B cell (primary cell): ENCODE results near the gene NCCRP1. TPM values are rescaled to one million over a fixed set of nuclear protein-coding genes. Genes with fewer than 3 reads are reported as not detected.

Experiments
- ATAC-seq: fragments of 200-7000 bp; cut with Tn5 transposase; one replicate; pipeline ENCODE4 v1.10.0; 2021; ENCODE audit warnings: low read depth, mild to moderate bottlenecking, moderate number of reproducible peaks, moderate library complexity
- CTCF ChIA-PET: fragments of 350-600 bp; sonication (Branson Sonifier 250); formaldehyde crosslinking; loops from one replicate; lab custom pipeline; 2021; ENCODE audit warnings: antibody characterized with exemption, inconsistent platforms; lab: Charles Lee
- POLR2A ChIA-PET: fragments of 350-600 bp; sonication (Branson Sonifier 250); formaldehyde crosslinking; loops from one replicate; lab custom pipeline; 2021; ENCODE audit warnings: antibody characterized with exemption; lab: Charles Lee
- DNase-seq: peaks from one replicate; pipeline ENCODE4 v3.0.0; 2013
- H2AFZ ChIP-seq: 2 replicates; pipeline ENCODE4 v1.6.1; 2012; ENCODE audit warnings: mild to moderate bottlenecking, low read depth, low read length; ENCODE audit not compliant: insufficient read depth, poor library complexity, severe bottlenecking
- H3K27ac ChIP-seq, 2 donors: 1 replicate in 1 of 2; 2 replicates in 1 of 2; pipeline ENCODE4 v1.5.1; 2012 to 2013; ENCODE audit warnings: low read length in 2 of 2, mild to moderate bottlenecking in 2 of 2, moderate library complexity in 1 of 2
- H3K27me3 ChIP-seq, 4 experiments: fragments of 200-600 bp in 1 of 4; sonication (generic) in 1 of 4; replicated peaks in 1 of 4; 1 replicate in 2 of 4; 2 replicates in 2 of 4; pipeline versions ENCODE4 v1.6.1 to v1.7.0; 2013 to 2016; ENCODE audit warnings: low read length in 3 of 4, mild to moderate bottlenecking in 2 of 4, mixed read lengths in 1 of 4, moderate library complexity in 1 of 4; ENCODE audit not compliant: insufficient read depth in 4 of 4, control insufficient read depth in 3 of 4; ENCODE audit errors: control extremely low read depth in 1 of 4
- H3K36me3 ChIP-seq, 2 experiments: replicated peaks in 1 of 2; 1 replicate in 1 of 2; 2 replicates in 1 of 2; pipeline versions ENCODE4 v1.6.1 to v1.7.1; 2013; ENCODE audit warnings: low read length in 1 of 2; ENCODE audit not compliant: insufficient read depth in 2 of 2, control insufficient read depth in 1 of 2; ENCODE audit errors: control extremely low read depth in 1 of 2, extremely low read depth in 1 of 2
- H3K4me1 ChIP-seq, 2 donors: fragments of 200-600 bp in 1 of 2; sonication (generic) in 1 of 2; 1 replicate in 1 of 2; 2 replicates in 1 of 2; pipeline versions ENCODE4 v1.5.1 to v1.6.1; 2013 to 2017; ENCODE audit warnings: low read length in 2 of 2; ENCODE audit not compliant: control insufficient read depth in 2 of 2, insufficient read depth in 2 of 2
- H3K4me2 ChIP-seq: replicated peaks from 2 replicates; pipeline ENCODE3; 2012; ENCODE audit warnings: mild to moderate bottlenecking, low read depth, low read length; ENCODE audit not compliant: poor library complexity, severe bottlenecking
- H3K4me3 ChIP-seq, 5 experiments: fragments of 200-600 bp in 1 of 5; sonication (generic) in 1 of 5; 1 replicate in 3 of 5; 2 replicates in 2 of 5; pipeline versions ENCODE4 v1.5.1 to v1.7.0; 2011 to 2016; ENCODE audit warnings: low read length in 4 of 5, mild to moderate bottlenecking in 4 of 5, low read depth in 2 of 5, control low read depth in 1 of 5, moderate library complexity in 1 of 5; ENCODE audit not compliant: insufficient read depth in 1 of 5; ENCODE audit errors: control extremely low read depth in 1 of 5, extremely low read depth in 1 of 5
- H3K79me2 ChIP-seq: fragments of 200-600 bp; sonication (generic); one replicate; pipeline ENCODE4 v1.6.0; 2016; ENCODE audit warnings: low read length; ENCODE audit not compliant: control insufficient read depth, insufficient read depth
- H3K9ac ChIP-seq: fragments of 200-600 bp; sonication (generic); 2 replicates; pipeline ENCODE4 v1.6.1; 2017; ENCODE audit warnings: mild to moderate bottlenecking, low read length, moderate library complexity
- H3K9me3 ChIP-seq, 3 donors: one replicate each; pipeline versions ENCODE4 v1.6.1 to v1.7.1; 2013; ENCODE audit warnings: low read length in 2 of 3; ENCODE audit not compliant: control insufficient read depth in 2 of 3, insufficient read depth in 1 of 3; ENCODE audit errors: control extremely low read depth in 1 of 3
- H4K20me1 ChIP-seq: 2 replicates; pipeline ENCODE4 v1.6.0; 2012; ENCODE audit warnings: mild to moderate bottlenecking, low read length; ENCODE audit not compliant: insufficient read depth, control insufficient read depth, poor library complexity, severe bottlenecking
- H3K27ac Mint-ChIP-seq: one replicate; pipeline ENCODE4 v1.8.0; 2021; ENCODE audit warnings: mixed read lengths
- H3K27me3 Mint-ChIP-seq: one replicate; pipeline ENCODE4 v1.8.0; 2021; ENCODE audit warnings: mixed read lengths
- H3K4me1 Mint-ChIP-seq: one replicate; pipeline ENCODE4 v1.8.0; 2021; ENCODE audit warnings: mixed read lengths
- H3K4me3 Mint-ChIP-seq: one replicate; pipeline ENCODE4 v1.8.0; 2021; ENCODE audit warnings: mixed read lengths
- H3K9me3 Mint-ChIP-seq: one replicate; pipeline ENCODE4 v1.8.0; 2022; ENCODE audit warnings: mixed read lengths; ENCODE audit not compliant: insufficient read depth
- CTCF ChIP-seq: fragments of 200-600 bp; IDR thresholded peaks from one replicate; pipeline ENCODE4 v1.8.0; 2022; ENCODE audit warnings: antibody characterized with exemption, mild to moderate bottlenecking
- EZH2 ChIP-seq: IDR thresholded peaks from 2 replicates; pipeline ENCODE4 v1.6.1; 2012; ENCODE audit warnings: borderline replicate concordance, low read depth, mild to moderate bottlenecking, moderate library complexity, low read length; ENCODE audit not compliant: insufficient read depth, poor library complexity, severe bottlenecking
- WGBS: methylation state at CpG from one replicate; pipeline ENCODE4 v1.1.5; 2013; ENCODE audit warnings: missing lambda C conversion rate; ENCODE audit not compliant: insufficient coverage; 5-methylcytosine and 5-hydroxymethylcytosine counted together
- intact Hi-C: fragments of 100-400 bp; cut with micrococcal nuclease; formaldehyde crosslinking; loops from one replicate; pipeline ENCODE4 v1.10.0; 2022
- polyA plus RNA-seq: library from polyadenylated mRNA; depleted of rRNA; stranded (reverse); fragments of >200 nt; gene quantifications from 2 replicates; pipeline ENCODE4 v1.2.3, GENCODE V29; 2012
- total RNA-seq, 2 donors: library from RNA; stranded (reverse); fragments of 120-200 nt in 1 of 2; gene quantifications; 1 replicate in 1 of 2; 2 replicates in 1 of 2; pipeline versions ENCODE4 v1.2.3 to v1.2.4, GENCODE V29; 2013 to 2022

Gene NCCRP1
- total and polyA plus RNA-seq, 2 donors (not counting 1 experiment from before 2014, with no cell fraction given) = 0.04 TPM; not detected in 1

- Mint-ChIP-seq H3K4me3 (no peak overlapping the region), H3K27ac (no peak overlapping the region), H3K4me1 (peaks cover 3% of the 10 kb centered on the region), H3K27me3 (peaks cover 28% of the 10 kb centered on the region), H3K9me3 (no peaks in the 10 kb centered on the region)
- ChIA-PET POLR2A (no interaction called here), CTCF (no interaction called here)
- H3K27ac ChIP-seq = no peak overlapping the region
- peaks cover 0 to 8% (median 2%) of the 10 kb centered on the region in 4 experiments for H3K27me3 ChIP-seq
- H2AFZ ChIP-seq = no peak overlapping the region
- H3K4me3 ChIP-seq = no peak overlapping the region
- TF ChIP-seq CTCF (no peak), EZH2 (no peak)
- H3K36me3 ChIP-seq = no peaks in the 10 kb centered on the region
- DNase-seq = no peak
- 80% methylated on average over 6 of the region's 11 CpGs for WGBS
- intact Hi-C loops = no loop called here
- no peaks in the 10 kb centered on the region for H3K4me1 ChIP-seq
- H4K20me1 ChIP-seq = no peaks in the 10 kb centered on the region
- no peaks in the 10 kb centered on the region for H3K79me2 ChIP-seq
- H3K9ac ChIP-seq = no peak overlapping the region
- no peak for ATAC-seq
- H3K9me3 ChIP-seq = no peaks in the 10 kb centered on the region
- no peak overlapping the region for H3K4me2 ChIP-seq
Observed at GRCh38 chr19:39190768-39191167, 6.0 kb upstream of the NCCRP1 start.

GRCh38 chr19:39192846-39193245 is 3.9 kb upstream of the NCCRP1 start:
- H3K79me2 ChIP-seq = no peaks in the 10 kb centered on the region
- DNase-seq (no peak), ATAC-seq (no peak)
- ChIA-PET CTCF (no interaction called here), POLR2A (no interaction called here)
- Mint-ChIP-seq H3K9me3 (no peaks in the 10 kb centered on the region), H3K27ac (no peak overlapping the region), H3K4me1 (peaks cover 12% of the 10 kb centered on the region), H3K27me3 (peaks cover 40% of the 10 kb centered on the region), H3K4me3 (no peak overlapping the region)
- no peaks in the 10 kb centered on the region for H4K20me1 ChIP-seq
- H3K27me3 ChIP-seq = peaks cover 0 to 27% (median 9%) of the 10 kb centered on the region in 4 experiments
- no peak overlapping the region for H3K4me3 ChIP-seq
- peaks cover 0 to 18% of the 10 kb centered on the region in 2 donors for H3K4me1 ChIP-seq
- intact Hi-C loops = no loop called here
- H3K36me3 ChIP-seq = no peaks in the 10 kb centered on the region
- no peak overlapping the region for H2AFZ ChIP-seq
- H3K9me3 ChIP-seq = no peaks in the 10 kb centered on the region
- H3K27ac ChIP-seq = no peak overlapping the region
- TF ChIP-seq CTCF (no peak), EZH2 (no peak)
- no peak overlapping the region for H3K9ac ChIP-seq
- no peak overlapping the region for H3K4me2 ChIP-seq
- 85% methylated on average over 1 of the region's 2 CpGs for WGBS
